Inflammatory macrophage treated with lipopolysaccharide for 1 hour (primary cell): ENCODE measurements around the gene CTIF.

ENCODE experiments used
- DNase-seq, 2 donors: peaks; one replicate each; pipeline ENCODE4 v3.0.0-alpha.2; 2020 to 2022

Gene CTIF

GRCh38 chr18:48575658-48576456 lies 37.0 kb downstream of the CTIF start:
- no peak for DNase-seq

DNA sequence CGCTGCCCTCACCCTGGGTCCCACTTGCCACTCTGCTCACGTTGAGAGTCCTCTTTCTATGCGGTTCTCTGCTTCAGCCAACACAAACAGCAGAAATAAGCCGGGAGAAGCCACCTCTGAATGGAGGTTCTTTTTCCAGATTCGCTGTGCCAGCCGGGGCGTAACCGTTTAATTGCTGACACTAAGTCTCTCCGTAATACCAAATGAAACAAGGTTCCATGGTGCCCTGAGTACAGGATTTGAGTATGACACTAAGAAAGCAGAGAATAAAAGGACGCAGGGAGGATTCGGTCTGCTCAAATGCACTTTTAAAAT lies 37.6 kb downstream of the CTIF start:
- DNase-seq, result no peak

DNA sequence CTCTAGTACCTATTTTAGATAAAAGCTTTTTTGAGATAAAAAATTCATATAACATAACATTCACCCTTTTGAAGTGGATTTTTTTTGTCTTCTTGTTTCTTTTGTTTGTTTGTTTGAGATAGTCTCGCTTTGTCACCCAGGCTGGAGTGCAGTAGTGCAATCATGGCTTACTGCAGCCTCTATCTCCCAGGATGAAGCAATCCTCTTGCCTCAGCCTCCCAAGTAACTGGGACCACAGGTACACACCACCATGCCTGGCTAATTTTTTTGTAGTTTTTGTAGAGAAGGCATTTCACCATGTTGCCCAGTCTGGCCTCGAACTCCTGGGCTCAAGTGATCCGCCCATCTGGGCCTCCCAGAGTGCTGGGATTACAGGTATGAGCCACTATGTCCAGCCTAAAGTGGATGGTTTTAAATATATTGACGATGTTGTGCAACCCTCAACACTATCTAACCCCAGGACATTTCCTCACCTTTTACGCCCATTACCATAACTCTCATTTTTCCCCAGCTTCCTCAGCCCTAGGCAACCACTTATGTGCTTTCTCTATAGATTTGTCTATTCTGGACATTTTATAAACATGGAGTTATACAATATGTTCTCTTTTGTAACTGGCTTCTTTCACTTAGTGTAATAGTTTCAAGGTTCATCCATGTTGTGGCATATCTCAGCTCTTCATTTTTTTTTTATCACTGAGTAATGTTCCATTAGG lies 38.8 kb downstream of the CTIF start:
- no peak for DNase-seq

GRCh38 chr18:48578289-48578688 lies 39.5 kb downstream of the CTIF start:
- DNase-seq, result no peak

DNA sequence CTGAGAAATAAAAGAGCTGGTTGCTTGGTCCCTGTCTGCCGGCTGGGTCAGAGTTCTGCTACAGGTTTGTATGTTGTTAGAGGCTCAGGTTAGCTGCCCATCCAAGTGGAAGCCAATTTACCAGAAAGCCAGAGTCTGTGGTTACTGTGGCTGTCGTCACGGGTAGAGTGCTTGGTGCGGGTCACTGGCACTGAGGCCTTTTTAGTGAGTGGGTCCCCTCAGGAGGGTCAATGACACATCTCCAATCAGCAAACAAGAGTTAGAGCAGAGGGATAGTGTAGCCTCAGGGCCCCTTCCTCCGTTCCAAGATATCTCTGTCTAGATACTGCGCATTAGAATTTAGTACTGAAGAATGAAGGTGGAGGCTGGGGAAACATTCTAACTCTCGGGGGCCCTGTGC lies 41.2 kb downstream of the CTIF start:
- DNase-seq, result no peak

DNA sequence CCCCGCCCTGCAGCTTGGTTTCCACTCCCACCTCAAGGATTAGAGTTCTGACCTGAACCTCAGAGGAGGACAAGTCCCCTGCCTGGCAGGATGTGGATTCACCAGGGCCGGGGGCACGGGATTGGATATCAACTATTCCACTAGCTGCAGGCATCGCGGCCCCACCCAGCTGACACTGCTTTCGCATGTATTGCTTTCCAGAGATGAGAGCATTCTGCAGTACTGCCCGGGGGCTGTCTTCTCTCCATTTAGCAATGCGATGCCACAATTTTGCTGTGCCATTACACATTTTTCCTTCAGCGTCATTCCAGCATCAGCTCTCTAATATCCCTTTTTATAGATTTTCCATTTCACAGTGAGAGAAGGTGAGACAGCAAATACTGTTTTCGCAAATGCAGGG lies 42.0 kb downstream of the CTIF start:
- DNase-seq, result no peak

GRCh38 chr18:48581206-48581605 lies 42.4 kb downstream of the CTIF start:
- DNase-seq, result no peak

DNA sequence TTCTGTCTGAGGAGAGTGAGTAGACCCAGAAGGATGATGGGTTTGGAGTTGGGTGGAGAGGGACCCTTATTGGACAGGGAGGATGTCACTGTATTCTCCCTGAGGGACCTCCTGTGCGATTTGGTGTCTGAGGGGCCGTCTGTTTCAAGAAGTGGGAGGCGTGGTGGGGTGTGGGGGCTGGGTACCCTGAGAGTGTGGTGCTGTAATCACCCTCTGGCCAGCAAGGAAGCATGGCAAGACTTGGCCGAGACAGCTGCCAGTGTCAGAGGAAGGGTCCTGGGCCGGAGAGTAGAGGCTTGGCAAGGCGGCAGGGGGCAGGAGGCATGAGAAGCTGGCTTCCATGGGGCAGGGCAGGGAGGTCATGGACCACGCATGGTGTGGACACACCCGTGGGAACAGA lies 43.1 kb downstream of the CTIF start:
- DNase-seq, result no peak

DNA sequence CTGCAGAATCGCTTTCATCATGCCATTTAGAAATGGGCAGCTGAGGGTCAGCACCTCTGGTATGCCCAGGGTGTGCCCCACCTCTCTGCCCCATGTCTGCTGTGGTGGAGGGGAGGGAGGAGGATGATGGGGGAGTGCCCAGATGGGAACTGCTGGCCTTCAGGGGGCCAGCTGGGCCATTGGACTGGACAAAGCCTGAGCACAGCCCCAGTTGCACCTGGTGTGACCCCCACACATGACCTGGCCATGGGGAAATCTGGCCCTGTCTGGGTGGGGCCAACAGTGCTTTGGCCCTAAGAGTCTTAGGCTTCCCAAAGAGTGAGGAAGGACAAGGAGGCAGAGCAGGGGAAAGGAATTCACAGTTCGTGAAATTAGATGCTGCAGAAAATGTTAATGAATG lies 44.1 kb downstream of the CTIF start:
- DNase-seq, result no peak

- DNase-seq, result no peak
Measured at GRCh38 chr18:48583573-48583972, 44.7 kb downstream of the CTIF start.

DNA sequence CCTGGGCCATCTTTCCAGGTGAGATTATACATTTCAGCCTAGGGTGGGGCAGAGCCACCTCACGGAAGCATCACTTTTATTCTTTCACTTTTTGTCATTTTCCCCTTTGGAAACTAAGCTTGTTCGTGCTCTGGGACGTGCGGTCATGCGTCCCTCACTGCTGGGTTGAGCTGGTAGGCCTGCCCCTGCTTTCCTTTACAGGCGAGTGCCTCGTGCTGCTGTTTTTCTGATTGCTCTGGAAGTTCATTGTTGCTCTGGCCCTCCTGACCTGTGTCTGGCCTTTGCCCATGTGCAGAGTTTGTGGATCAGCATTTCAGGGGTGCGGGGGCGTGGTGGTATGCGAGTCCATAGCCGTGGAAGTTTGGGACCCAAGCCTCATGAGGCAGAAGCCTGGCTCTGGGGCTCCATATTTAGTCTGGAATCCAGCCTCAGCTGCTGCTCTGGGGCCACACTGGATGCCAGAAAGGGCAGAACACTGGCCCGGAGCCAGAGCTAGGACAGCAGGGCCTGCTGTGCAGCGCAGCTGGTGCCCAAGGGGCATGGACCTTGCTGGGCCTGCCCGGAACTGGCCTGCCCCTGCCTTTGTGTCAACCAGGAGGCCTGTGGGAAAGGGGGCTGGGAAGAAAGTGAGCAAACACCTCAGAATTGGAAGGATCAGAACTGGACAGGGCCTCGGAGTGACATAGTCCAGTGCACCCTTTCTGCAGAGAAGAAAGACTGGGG lies 51.1 kb downstream of the CTIF start:
- DNase-seq, result no peak

- no peak for DNase-seq
Measured at GRCh38 chr18:48590678-48591077, 51.8 kb downstream of the CTIF start.

DNA sequence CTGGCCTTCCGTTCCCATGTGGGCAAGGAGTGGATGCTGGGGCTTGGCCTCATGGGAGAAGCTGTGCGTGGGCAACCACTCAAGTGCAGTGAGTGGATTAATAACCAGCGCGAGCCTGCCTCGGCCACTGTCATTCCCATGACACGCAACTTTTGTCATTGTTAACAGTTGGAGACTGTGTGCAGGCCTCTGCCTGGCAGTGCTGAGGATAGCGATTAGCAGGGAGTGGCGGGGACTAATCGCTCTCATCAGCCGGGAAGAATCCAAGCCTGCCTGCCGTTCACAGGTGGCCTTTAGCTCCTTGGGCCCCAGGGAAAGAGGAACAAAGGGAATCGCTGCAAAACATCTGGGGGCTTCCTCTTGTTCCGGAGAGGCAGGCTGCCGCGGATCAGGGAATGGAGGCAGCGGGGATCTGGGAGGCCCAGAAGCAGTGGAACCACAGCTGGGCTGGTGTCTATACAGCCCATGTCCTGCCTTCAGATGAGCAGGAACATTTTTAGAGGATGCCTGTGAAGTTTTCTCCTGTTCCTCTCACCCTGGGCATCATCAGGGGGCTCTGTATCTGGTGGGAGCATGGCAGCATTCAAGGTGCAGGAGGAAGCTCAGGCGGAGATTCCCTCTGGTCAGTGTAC lies 53.8 kb downstream of the CTIF start:
- DNase-seq, result no peak

DNA sequence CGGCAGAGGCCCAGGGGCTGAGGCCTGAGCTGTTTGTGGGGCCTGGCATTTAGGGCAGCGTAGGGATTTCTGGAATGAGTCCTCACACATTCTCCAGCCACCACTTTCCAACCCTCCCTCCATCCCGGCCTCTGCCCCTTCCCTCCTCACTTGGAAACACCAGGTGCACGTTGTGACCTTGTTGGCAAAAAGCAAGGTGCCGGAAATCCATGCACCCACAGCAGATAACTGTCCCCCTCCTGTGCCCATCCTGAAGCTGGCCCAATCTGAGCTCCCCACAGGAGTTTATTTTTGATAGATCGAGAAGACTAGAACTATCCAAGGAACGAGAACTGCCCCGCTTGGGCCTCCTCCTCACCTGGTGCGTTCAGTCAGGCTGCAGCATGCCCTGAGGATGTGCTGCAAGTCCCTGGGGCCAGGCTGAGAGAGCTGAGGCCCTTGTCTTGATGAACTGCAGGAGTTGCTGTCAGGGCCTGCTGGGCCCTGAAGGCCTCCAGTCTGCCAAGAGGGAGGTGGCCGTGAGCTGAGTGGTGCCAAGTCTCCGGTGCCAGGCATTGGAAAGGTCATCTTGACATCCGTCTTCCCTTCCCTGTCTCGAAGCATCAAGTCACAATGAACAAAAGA lies 55.8 kb downstream of the CTIF start:
- no peak for DNase-seq

GRCh38 chr18:48595703-48596218 lies 56.9 kb downstream of the CTIF start:
- DNase-seq, result peak in 1 of 2 donors; percentile 6

GRCh38 chr18:48597110-48597509 lies 58.3 kb downstream of the CTIF start:
- DNase-seq, result no peak

- no peak for DNase-seq
Measured at GRCh38 chr18:48597671-48598070, 58.8 kb downstream of the CTIF start.

DNA sequence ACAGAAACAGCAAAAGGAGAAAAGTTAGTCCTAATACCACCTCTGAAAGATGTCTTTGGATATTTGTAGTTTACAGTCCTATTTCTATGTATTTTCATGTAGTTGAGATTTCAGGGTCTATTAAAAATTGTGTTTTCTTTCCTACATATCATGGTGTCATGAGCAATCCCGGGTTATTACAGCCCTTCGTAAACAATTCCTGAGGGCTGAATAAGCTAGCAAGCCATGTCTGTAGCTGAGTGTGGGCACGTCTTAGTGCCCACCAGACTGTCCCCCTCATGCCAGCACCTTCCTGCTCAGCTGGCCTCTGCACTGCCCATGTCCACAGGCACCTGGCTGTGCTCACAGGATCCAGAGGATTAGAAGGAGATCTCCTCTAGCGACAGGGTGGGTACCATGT lies 60.6 kb downstream of the CTIF start:
- DNase-seq, result no peak

DNA sequence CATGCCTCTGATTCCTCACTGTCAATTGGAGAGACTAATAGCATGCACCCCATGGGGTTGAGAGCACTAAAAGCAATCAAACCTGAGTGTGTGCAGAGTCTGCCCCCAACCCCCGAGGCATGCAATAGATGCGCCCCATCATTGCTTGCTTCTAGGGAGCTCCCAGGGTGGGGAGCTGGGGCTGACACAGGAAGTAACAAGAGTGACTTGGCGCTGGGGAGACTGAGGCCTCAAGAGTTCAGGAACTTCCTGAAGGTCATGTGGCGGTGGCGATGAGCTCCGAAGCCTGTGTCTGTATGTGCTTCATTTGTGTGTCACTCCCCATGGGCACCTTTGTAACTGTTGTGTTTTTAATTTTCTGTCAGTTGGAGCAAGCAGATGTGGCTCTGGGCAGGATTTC lies 61.2 kb downstream of the CTIF start:
- no peak for DNase-seq

DNA sequence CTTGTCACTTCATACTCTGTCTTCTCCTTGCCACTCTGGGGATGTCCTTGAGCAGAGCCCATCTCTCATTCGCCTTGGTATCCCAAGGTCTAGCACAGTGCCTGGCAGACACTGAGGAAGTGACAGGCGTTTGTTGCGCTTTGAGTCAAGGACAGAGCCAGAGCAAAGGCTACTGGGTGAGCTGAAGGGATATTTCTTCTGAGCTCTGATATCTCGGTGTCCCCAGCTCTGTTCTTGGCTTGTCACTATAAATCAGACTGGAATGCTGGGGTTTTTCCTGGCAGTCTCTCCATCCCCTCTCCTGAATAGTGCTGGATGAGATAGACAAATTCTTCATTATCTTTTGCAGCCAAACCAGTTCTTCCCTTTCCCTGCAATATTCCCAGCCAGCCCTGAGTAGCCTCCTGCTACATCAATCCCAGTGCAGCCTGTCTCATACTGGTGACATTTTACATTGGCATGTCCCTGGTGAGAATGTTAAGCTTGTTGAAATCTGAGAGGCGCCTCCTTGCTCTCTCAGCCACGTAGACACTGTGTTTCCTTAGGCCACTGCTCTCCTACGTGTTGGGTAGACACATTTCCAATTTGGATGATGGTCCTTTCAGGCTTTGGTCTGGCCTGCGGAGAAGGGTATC lies 61.7 kb downstream of the CTIF start:
- no peak for DNase-seq

DNA sequence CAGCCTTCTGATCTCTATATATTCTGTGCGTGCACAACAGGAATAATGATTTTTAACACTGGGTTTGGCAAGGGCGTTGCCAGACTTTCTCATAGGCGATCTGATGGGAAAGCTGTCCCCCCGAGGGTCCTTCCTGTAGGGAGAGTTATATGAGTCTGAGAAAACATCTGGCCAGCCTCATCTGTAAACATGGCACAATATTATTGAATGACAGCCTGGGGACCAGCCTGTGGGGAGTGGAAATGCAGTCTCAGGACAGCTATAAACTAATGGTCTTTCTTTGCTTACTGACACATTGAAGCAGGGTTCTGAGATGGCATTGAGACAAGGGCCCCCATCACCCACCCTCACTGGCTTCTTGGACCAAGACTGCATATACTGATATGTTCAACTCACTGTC lies 62.5 kb downstream of the CTIF start:
- no peak for DNase-seq

- no peak for DNase-seq
Measured at GRCh38 chr18:48602759-48603390, 64.0 kb downstream of the CTIF start.
